Cardiac muscle cell (in vitro differentiated cells and primary cell): ENCODE measurements around the gene STAT5A. TPM values are rescaled to one million over a fixed set of nuclear protein-coding genes. Genes with fewer than 3 reads are reported as not detected.

ENCODE experiments used
- DNase-seq, 2 donors: peaks; one replicate each; pipeline versions ENCODE4 v3.0.0 to v3.0.0-alpha.2; 2010 to 2017; ENCODE audit warnings: low read depth in 1 of 2, low spot score in 1 of 2
- H3K27ac ChIP-seq: fragments of 200-600 bp; sonication (generic); 2 replicates; pipeline ENCODE4 v1.5.1; 2016
- H3K27me3 ChIP-seq: fragments of 200-600 bp; sonication (generic); 2 replicates; pipeline ENCODE4 v1.6.0; 2016; ENCODE audit warnings: control low read depth
- H3K36me3 ChIP-seq: fragments of 200-600 bp; sonication (generic); 2 replicates; pipeline ENCODE4 v1.5.1; 2016; ENCODE audit warnings: control low read depth
- H3K4me1 ChIP-seq: fragments of 200-600 bp; sonication (generic); 2 replicates; pipeline ENCODE4 v1.8.1; 2017; ENCODE audit warnings: low read depth, mild to moderate bottlenecking, mixed run types
- H3K4me3 ChIP-seq: fragments of 200-600 bp; sonication (generic); 2 replicates; pipeline ENCODE4 v1.5.1; 2016; ENCODE audit warnings: mild to moderate bottlenecking
- H3K9me3 ChIP-seq: fragments of 200-600 bp; sonication (generic); 2 replicates; pipeline ENCODE4 v1.5.1; 2017; ENCODE audit warnings: low read depth, mild to moderate bottlenecking, control low read depth
- CTCF ChIP-seq: IDR thresholded peaks from 2 replicates; pipeline ENCODE4 v1.5.1; 2012; ENCODE audit warnings: low read depth, mild to moderate bottlenecking, low read length
- polyA plus RNA-seq: library from polyadenylated mRNA; unstranded; fragments of >200 nt; fragmentation: Nextera tagmentation; extraction: Ambion mirVana; gene quantifications from 2 replicates; pipeline ENCODE4 v1.2.1, GENCODE V29; 2016
- total RNA-seq: library from RNA; depleted of rRNA; stranded (reverse); fragments of >200 nt; gene quantifications from 2 replicates; pipeline ENCODE4 v1.2.3, GENCODE V29; 2016

STAT5A gene
- total and polyA plus RNA-seq, 2 experiments from 2014 or later: 8.2 to 12.2 TPM

GRCh38 chr17:42275527-42276358, 12.6 kb upstream of the STAT5A start:
- Histone ChIP-seq H3K4me3 (peak overlapping the region; percentile 95), H3K4me1 (peaks cover 23% of the 10 kb centered on the region), H3K27ac (peak overlapping the region; percentile 84), H3K9me3 (no peaks in the 10 kb centered on the region), H3K27me3 (no peaks in the 10 kb centered on the region), H3K36me3 (no peaks in the 10 kb centered on the region)
- peak; percentile 66 to 78 for DNase-seq
- no peak for TF ChIP-seq CTCF

- Histone ChIP-seq H3K27ac (peak within 1 kb of the TSS; percentile 84), H3K36me3 (no peaks in the 10 kb centered on the region), H3K4me3 (peak within 1 kb of the TSS; percentile 95), H3K4me1 (peaks cover 23% of the 10 kb centered on the region), H3K27me3 (no peaks in the 10 kb centered on the region), H3K9me3 (no peaks in the 10 kb centered on the region)
- peak in 1 of 2 donors; percentile 71 for DNase-seq
- TF ChIP-seq CTCF: no peak
Observed at GRCh38 chr17:42276359-42276608, 12.0 kb upstream of the STAT5A start, which contains the start of gene STAT5B. Gene STAT5B (minus strand): TSS chr17:42276391. CDS start chr17:42232127, 44,264 bp downstream.

- H3K27ac ChIP-seq: peak overlapping the region; percentile 34
- no peak for TF ChIP-seq CTCF
- no peaks in the 10 kb centered on the region for H3K36me3 ChIP-seq
- H3K4me3 ChIP-seq: peak overlapping the region; percentile 95
- peaks cover 23% of the 10 kb centered on the region for H3K4me1 ChIP-seq
- H3K9me3 ChIP-seq: no peaks in the 10 kb centered on the region
- H3K27me3 ChIP-seq: no peaks in the 10 kb centered on the region
- DNase-seq: peak; percentile 64 to 91
Observed at GRCh38 chr17:42276609-42277341, 11.5 kb upstream of the STAT5A start.

- TF ChIP-seq CTCF: no peak
- Histone ChIP-seq H3K27ac (no peak overlapping the region), H3K9me3 (no peaks in the 10 kb centered on the region), H3K4me1 (peaks cover 19% of the 10 kb centered on the region), H3K27me3 (no peaks in the 10 kb centered on the region), H3K36me3 (no peaks in the 10 kb centered on the region), H3K4me3 (no peak overlapping the region)
- DNase-seq: no peak
Observed at GRCh38 chr17:42277342-42277712, 11.0 kb upstream of the STAT5A start.

- Histone ChIP-seq H3K4me1 (peaks cover 8% of the 10 kb centered on the region), H3K4me3 (no peak overlapping the region), H3K27ac (no peak overlapping the region), H3K9me3 (no peaks in the 10 kb centered on the region), H3K27me3 (no peaks in the 10 kb centered on the region), H3K36me3 (no peaks in the 10 kb centered on the region)
- no peak for TF ChIP-seq CTCF
- no peak for DNase-seq
Observed at GRCh38 chr17:42279776-42280630, 8.3 kb upstream of the STAT5A start.
